Endothelial cell of hepatic sinusoid (primary cell): ENCODE measurements around the gene TOP3A.
"Not testable (repeated sequence)": the region's sequence is repeated elsewhere in the genome, so short reads cannot be mapped to it uniquely, and the experiment has no call there.

Experiments
- in situ Hi-C: cut with HindIII; loops from 2 replicates; pipeline ENCODE4 v1.10.0; 2017; ENCODE audit warnings: low sequenced_read_pairs

TOP3A gene

GRCh38 chr17:18324140-18325050, 9.6 kb upstream of the TOP3A start:
- in situ Hi-C loops: no loop called here

DNA sequence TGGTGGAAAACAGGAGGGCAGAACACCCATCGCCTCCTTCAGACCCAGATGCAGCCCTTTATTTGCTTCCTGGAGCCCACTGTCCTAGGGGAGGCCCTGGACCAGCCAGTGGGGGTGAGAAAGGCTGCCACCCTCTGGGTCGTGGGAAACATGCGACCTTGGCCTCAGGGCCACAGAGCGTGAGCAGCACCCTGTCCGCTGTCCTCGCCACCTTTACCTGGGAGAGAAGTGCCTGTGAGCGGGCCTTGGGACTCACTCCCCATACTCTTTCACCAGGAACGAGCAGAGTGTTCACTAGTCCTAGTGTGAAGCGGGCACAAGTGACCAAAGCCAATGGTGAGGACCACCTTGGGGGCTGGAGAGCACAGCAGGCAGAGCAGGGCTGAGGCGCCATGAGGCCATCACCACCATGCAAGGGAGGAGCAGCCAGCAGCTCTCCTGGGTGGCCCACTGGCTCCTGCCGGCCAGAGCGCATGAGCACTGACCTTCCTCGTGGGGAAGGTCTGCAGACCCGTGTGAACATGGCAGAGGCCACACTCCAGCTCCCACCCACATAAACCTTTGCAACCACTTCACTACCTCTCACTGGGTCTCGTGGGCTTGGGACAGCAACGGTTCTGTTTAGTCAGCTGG, 8.8 kb upstream of the TOP3A start:
- in situ Hi-C loops: no loop called here

- in situ Hi-C loops: no loop called here
These were observed 8.2 kb upstream of the TOP3A start for GRCh38 chr17:18323007-18323406.

- in situ Hi-C loops: no loop called here
These were observed 7.7 kb upstream of the TOP3A start for GRCh38 chr17:18322522-18322921.

- in situ Hi-C loops: no loop called here
These were observed 6.5 kb upstream of the TOP3A start for GRCh38 chr17:18321309-18321708.

GRCh38 chr17:18320301-18320700, 5.5 kb upstream of the TOP3A start:
- in situ Hi-C loops: no loop called here

- in situ Hi-C loops: no loop called here
These were observed 4.9 kb upstream of the TOP3A start for GRCh38 chr17:18319604-18320256.

- in situ Hi-C loops: no loop called here
These were observed 4.1 kb upstream of the TOP3A start for GRCh38 chr17:18318771-18319450.

DNA sequence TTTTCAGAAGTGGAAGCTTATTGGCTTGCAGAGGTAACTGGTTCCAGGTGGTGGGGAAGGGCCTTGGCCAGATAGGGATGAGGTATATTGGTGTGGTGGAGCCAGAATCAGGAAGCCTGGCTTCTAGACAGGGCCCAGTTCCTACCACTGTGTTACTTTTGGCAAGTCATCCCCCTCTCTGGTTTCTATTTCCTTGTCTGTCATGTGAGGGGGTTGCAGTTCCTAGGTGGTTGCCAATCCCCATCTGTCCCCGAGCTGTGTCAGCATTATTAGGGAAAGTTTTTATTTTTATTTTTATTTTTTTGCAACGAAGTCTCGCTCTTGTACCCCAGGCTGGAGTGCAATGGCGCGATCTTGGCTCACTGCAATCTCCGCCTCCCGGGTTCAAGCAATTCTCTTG, 3.3 kb upstream of the TOP3A start:
- in situ Hi-C loops: no loop called here

GRCh38 chr17:18315961-18316360, 1.2 kb upstream of the TOP3A start:
- in situ Hi-C loops: no loop called here

GRCh38 chr17:18315562-18315922, 748 bp upstream of the TOP3A start:
- in situ Hi-C loops: no loop called here

- in situ Hi-C loops: loop anchor here (5.0 kb wide), 1 partner anchor 42 kb away; no protein-coding TSS in a partner anchor
These were observed 599 bp downstream of the TOP3A start for GRCh38 chr17:18314059-18314730.

- in situ Hi-C loops: no loop called here
These were observed 5.6 kb downstream of the TOP3A start for GRCh38 chr17:18309202-18309601.

GRCh38 chr17:18303206-18303605, 11.6 kb downstream of the TOP3A start:
- in situ Hi-C loops: not testable (repeated sequence)

GRCh38 chr17:18300725-18301480, 13.9 kb downstream of the TOP3A start:
- in situ Hi-C loops: no loop called here

GRCh38 chr17:18298061-18298460, 16.7 kb downstream of the TOP3A start:
- in situ Hi-C loops: not testable (repeated sequence)

GRCh38 chr17:18291718-18292540, 22.9 kb downstream of the TOP3A start:
- in situ Hi-C loops: no loop called here

- in situ Hi-C loops: no loop called here
These were observed 29.5 kb downstream of the TOP3A start for GRCh38 chr17:18285296-18285695.

DNA sequence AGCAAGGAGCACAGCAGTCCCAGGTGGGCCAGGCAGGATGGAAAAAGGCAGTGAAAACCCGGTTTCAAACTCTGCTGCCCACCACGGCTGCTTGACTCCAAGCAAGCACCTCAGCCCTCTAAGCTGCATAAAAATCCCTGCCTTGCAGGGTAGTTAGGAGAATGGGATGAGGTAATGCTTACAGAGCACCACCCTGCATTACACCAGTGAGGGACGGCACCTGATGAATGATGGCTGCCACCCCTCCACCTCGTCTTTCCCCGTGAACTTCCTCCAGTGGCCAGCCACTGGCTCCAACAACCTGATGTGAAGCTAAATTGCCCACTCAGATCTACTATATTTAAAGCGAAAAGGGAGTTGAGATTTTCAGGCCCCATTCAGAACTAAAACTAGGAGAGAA, 33.0 kb downstream of the TOP3A start:
- in situ Hi-C loops: no loop called here
